ENCODE results near the gene PSMG4. TPM values are rescaled to one million over a fixed set of nuclear protein-coding genes. Genes with fewer than 3 reads are reported as not detected.

The PSMG4 gene
- total and polyA plus RNA-seq, 10 of the 15 experiments (the other 5 are each of a cell fraction or from before 2014, with no cell fraction given), result 7.1 to 62.6 (median 29.8) TPM

- Histone ChIP-seq H3K27me3 (replicated peaks in 1 of 2; ENCODE audit: control insufficient read depth in 2 of 2, insufficient read depth in 2 of 2, low read length in 1 of 2) (no peaks in the 10 kb centered on the region), H3K36me3 (ENCODE audit: control insufficient read depth in 2 of 2, insufficient read depth in 2 of 2, low read length in 1 of 2) (no peaks in the 10 kb centered on the region), H3K9ac (ENCODE audit: control insufficient read depth, insufficient read depth, low read length) (no peak overlapping the region), H3K27ac (ENCODE audit: control insufficient read depth, insufficient read depth) (no peak overlapping the region), H2AFZ (ENCODE audit: control insufficient read depth, low read depth, low read length) (no peak overlapping the region), H3K79me2 (ENCODE audit: control insufficient read depth, insufficient read depth, low read length) (no peaks in the 10 kb centered on the region), H3K4me1 (ENCODE audit: control insufficient read depth, insufficient read depth, low read length) (no peaks in the 10 kb centered on the region), H3K4me2 (ENCODE audit: control insufficient read depth, insufficient read depth) (no peak overlapping the region), H3K4me3 (no peak overlapping the region), H4K20me1 (ENCODE audit: control insufficient read depth, insufficient read depth) (no peaks in the 10 kb centered on the region), H3K9me3 (replicated peaks; ENCODE audit: control insufficient read depth, insufficient read depth, low read length) (no peaks in the 10 kb centered on the region; the same call in 2 of the 3 replicates)
- in situ Hi-C loops (cut with MboI), result no loop called here
- ChIA-PET POLR2A (no interaction called here), SMC1A (ENCODE audit: uncharacterized antibody, unreplicated experiment) (interaction anchor here (0.7 kb wide), 1 partner anchor 230 kb away, joined by 3 read pairs; no protein-coding TSS in a partner anchor), CTCF (interaction anchor here (1.1 kb wide), 1 partner anchor 30 kb away, joined by 3 read pairs; no protein-coding TSS in a partner anchor), RAD21 (ENCODE audit: unreplicated experiment) (no interaction called here)
- TF ChIP-seq TCF12 (IDR thresholded peaks at IDR 0.05; ENCODE audit: low read depth, low read length), result 0 out of 2 replicates have a peak, but pooled peaks have one; percentile 30
- no peak for TF ChIP-seq SRF (IDR thresholded peaks at IDR 0.05; ENCODE audit: low read depth in 2 of 2, low read length in 2 of 2)
- TF ChIP-seq BHLHE40 (IDR thresholded peaks at IDR 0.05; ENCODE audit: borderline replicate concordance in 1 of 2, low read depth in 2 of 2, low read length in 1 of 2), result peak in 1 of 2 experiments; percentile 56; a peak in 1 of 4 replicates
- intact Hi-C loops (cut with micrococcal nuclease; ENCODE audit: unreplicated experiment), result no loop called here
- ATAC-seq (peak; percentile 52), FAIRE-seq (no peak), DNase-seq (ENCODE audit: low read depth, low spot score) (no peak)
- 18% methylated on average over 11 of the region's 11 CpGs for WGBS (ENCODE audit: insufficient coverage, insufficient replicate concordance, low lambda C conversion rate, missing lambda C conversion rate)
- no TSS peak for BruUV-seq (replicated peaks)
Observed at GRCh38 chr6:3309391-3310050, 50.8 kb downstream of the PSMG4 start.

DNA sequence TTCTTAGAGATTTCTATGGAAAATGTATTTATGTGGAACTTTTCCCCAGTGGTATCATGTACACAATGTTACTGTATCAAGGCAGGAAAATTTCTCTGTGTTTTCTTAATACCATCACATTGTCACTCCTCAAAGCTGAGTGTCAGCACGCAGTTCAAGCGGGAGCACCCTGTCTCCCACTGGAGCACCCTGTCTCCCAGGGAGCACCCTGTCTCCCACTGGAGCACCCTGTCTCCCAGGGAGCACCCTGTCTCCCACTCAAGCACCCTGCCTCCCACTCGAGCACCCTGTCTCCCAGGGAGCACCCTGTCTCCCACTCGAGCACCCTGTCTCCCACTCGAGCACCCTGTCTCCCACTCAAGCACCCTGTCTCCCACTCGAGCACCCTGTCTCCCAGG is 51.3 kb downstream of the PSMG4 start:
- ChIA-PET CTCF (interaction anchor here (1.1 kb wide), 1 partner anchor 30 kb away, joined by 3 read pairs; no protein-coding TSS in a partner anchor), SMC1A (ENCODE audit: uncharacterized antibody, unreplicated experiment) (interaction anchor here (0.7 kb wide), 1 partner anchor 229 kb away, joined by 3 read pairs; no protein-coding TSS in a partner anchor), POLR2A (no interaction called here), RAD21 (ENCODE audit: unreplicated experiment) (no interaction called here)
- intact Hi-C loops (cut with micrococcal nuclease; ENCODE audit: unreplicated experiment) (no loop called here), in situ Hi-C loops (cut with MboI) (no loop called here)
- H3K9ac ChIP-seq (ENCODE audit: control insufficient read depth, insufficient read depth, low read length), result no peak overlapping the region
- no peaks in the 10 kb centered on the region for H3K4me1 ChIP-seq (ENCODE audit: control insufficient read depth, insufficient read depth, low read length)
- H3K27me3 ChIP-seq (replicated peaks in 1 of 2; ENCODE audit: control insufficient read depth in 2 of 2, insufficient read depth in 2 of 2, low read length in 1 of 2), result no peaks in the 10 kb centered on the region
- FAIRE-seq (no peak), DNase-seq (ENCODE audit: low read depth, low spot score) (no peak), ATAC-seq (no peak)
- BruUV-seq (replicated peaks), result no TSS peak
- no peak overlapping the region for H2AFZ ChIP-seq (ENCODE audit: control insufficient read depth, low read depth, low read length)
- 30% methylated on average over 6 of the region's 6 CpGs for WGBS (ENCODE audit: insufficient coverage, insufficient replicate concordance, low lambda C conversion rate, missing lambda C conversion rate)
- no peak overlapping the region for H3K4me3 ChIP-seq
- no peaks in the 10 kb centered on the region for H4K20me1 ChIP-seq (ENCODE audit: control insufficient read depth, insufficient read depth)
- H3K27ac ChIP-seq (ENCODE audit: control insufficient read depth, insufficient read depth), result no peak overlapping the region
- H3K9me3 ChIP-seq (replicated peaks; ENCODE audit: control insufficient read depth, insufficient read depth, low read length), result no peaks in the 10 kb centered on the region; the same call in 2 of the 3 replicates
- no peak overlapping the region for H3K4me2 ChIP-seq (ENCODE audit: control insufficient read depth, insufficient read depth)
- H3K36me3 ChIP-seq (ENCODE audit: control insufficient read depth in 2 of 2, insufficient read depth in 2 of 2, low read length in 1 of 2), result no peaks in the 10 kb centered on the region
- no peaks in the 10 kb centered on the region for H3K79me2 ChIP-seq (ENCODE audit: control insufficient read depth, insufficient read depth, low read length)
- no peak for TF ChIP-seq ZNF274 (IDR thresholded peaks at IDR 0.05; ENCODE audit: insufficient read depth, insufficient read length)
- no peak for TF ChIP-seq ZNF207 (IDR thresholded peaks at IDR 0.05; ENCODE audit: borderline replicate concordance)
- no peak for TF ChIP-seq MTA2 (IDR thresholded peaks at IDR 0.05; ENCODE audit: low read depth)
- TF ChIP-seq, protein P1, sequence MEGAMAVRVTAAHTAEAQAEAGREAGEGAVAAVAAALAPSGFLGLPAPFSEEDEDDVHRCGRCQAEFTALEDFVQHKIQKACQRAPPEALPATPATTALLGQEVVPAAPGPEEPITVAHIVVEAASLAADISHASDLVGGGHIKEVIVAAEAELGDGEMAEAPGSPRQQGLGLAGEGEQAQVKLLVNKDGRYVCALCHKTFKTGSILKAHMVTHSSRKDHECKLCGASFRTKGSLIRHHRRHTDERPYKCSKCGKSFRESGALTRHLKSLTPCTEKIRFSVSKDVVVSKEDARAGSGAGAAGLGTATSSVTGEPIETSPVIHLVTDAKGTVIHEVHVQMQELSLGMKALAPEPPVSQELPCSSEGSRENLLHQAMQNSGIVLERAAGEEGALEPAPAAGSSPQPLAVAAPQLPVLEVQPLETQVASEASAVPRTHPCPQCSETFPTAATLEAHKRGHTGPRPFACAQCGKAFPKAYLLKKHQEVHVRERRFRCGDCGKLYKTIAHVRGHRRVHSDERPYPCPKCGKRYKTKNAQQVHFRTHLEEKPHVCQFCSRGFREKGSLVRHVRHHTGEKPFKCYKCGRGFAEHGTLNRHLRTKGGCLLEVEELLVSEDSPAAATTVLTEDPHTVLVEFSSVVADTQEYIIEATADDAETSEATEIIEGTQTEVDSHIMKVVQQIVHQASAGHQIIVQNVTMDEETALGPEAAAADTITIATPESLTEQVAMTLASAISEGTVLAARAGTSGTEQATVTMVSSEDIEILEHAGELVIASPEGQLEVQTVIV (IDR thresholded peaks at IDR 0.05; ENCODE audit: borderline replicate concordance, partially characterized antibody), result no peak
- TF ChIP-seq SREBF2 (IDR thresholded peaks at IDR 0.05; ENCODE audit: low read length), result no peak
- TF ChIP-seq MEF2A (IDR thresholded peaks at IDR 0.05; ENCODE audit: insufficient read depth, low read depth, low read length), result no peak
- no peak for TF ChIP-seq SIN3A (IDR thresholded peaks at IDR 0.05; ENCODE audit: low read depth, low read length)
- TF ChIP-seq CEBPB (IDR thresholded peaks at IDR 0.05; ENCODE audit: borderline replicate concordance in 1 of 2, low read depth in 2 of 2, low read length in 2 of 2), result no peak
- TF ChIP-seq FOXK2 (IDR thresholded peaks at IDR 0.05), result no peak
- TF ChIP-seq SMC3 (IDR thresholded peaks at IDR 0.05; ENCODE audit: borderline replicate concordance, low read length), result no peak
- TF ChIP-seq ATF2 (IDR thresholded peaks at IDR 0.05; ENCODE audit: low read length), result no peak

All from GM12878 (cell line).